Iris pigment epithelial cell (primary cell): ENCODE data around the gene SLC16A12.
"Not testable (repeated sequence)": the region's sequence is repeated elsewhere in the genome, so short reads cannot be mapped to it uniquely, and the experiment has no call there.

Experiments used
- DNase-seq: peaks from one replicate; pipeline ENCODE4 v3.0.0-alpha.2; 2011; ENCODE audit warnings: low read depth

The SLC16A12 gene

GRCh38 chr10:89470628-89471027, 64.8 kb downstream of the SLC16A12 start:
- peak; percentile 85 for DNase-seq

DNA sequence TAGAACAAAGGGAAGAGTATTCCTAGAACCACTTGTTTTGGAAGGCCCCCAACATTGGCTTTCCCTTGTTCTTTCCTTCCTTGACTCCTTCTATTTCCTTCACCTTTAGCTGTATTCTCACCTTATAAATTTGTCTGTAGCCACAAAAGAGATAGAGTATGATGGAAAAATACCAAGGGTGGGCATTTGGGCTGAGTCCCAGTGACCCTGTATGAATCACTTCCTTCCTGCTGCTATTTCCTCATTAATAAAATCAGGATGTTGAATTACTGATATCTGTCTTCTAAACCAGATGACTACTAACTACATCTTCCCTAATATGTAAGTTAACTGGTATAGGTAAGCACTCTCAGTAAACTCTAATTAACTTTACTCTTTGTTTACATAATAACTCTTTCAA, 65.9 kb downstream of the SLC16A12 start:
- DNase-seq: no peak

DNA sequence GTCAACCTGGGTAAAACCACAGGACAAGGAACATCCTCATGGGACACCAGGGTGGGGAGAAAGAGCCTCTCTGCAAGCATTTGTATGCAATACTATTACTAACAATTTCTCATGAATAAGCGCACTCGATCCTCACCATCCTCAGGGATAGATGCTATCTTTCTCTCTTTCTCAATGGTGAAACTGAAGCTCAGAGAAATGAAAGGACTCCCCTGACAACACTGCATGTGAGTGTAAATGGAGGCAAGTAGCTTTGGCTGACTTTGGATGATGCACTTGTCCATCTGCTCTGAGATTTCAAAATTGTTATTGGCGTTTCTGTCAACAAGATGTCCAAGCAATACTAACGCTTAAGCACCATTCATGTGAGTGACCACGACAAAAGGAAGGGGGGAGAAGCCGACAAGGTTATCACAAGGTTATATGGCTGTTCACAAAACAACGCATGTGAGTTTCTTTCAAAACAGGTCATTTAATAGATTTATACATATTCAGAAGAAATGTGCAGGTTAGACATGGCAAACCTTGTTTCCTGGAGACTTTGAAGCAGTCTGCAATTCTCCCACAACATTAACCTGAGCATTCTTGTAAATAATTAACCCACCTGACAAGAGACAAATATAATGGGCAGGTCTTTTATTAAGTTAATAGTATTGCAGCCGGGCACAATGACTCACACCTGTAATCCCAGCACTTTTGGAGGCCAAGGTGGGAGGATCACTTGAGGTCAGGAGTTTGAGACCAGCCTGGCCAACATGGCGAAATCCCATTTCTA, 67.0 kb downstream of the SLC16A12 start:
- DNase-seq: no peak

GRCh38 chr10:89466599-89467035, 68.8 kb downstream of the SLC16A12 start:
- DNase-seq: peak; percentile 74

GRCh38 chr10:89465196-89465595, 70.2 kb downstream of the SLC16A12 start:
- DNase-seq: no peak

DNA sequence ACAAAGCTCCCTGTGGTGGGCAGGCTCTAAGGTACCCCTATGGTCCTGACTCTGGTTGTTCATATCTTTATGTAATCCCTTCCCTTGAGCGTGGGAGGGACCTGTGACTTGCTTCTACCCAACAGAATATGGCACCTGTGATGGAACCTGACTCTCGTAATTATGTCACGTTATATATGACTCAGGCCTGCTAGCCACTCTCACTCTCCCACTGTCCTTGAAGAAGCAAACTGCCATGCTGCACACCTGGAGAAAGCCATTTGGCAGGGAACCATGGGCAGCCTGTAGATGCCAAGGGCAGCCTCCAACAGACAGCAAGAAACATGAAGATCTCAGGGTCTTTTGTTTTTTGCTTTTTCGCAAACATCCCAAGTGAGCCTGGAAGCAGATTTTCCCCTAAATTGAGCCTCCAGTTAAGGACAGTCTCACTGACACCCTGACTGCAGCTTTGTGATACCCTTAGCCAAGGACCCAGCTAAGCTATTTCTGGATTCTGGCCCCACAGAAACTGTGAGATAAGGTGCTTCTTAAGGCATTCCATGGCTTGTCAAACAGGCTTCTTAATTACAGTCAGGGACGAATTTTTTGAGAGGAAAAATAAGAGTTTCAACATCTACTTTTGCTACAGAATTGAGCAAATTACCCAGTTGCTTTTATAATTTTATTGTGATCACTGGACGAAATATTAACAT, 71.4 kb downstream of the SLC16A12 start:
- DNase-seq: no peak

DNA sequence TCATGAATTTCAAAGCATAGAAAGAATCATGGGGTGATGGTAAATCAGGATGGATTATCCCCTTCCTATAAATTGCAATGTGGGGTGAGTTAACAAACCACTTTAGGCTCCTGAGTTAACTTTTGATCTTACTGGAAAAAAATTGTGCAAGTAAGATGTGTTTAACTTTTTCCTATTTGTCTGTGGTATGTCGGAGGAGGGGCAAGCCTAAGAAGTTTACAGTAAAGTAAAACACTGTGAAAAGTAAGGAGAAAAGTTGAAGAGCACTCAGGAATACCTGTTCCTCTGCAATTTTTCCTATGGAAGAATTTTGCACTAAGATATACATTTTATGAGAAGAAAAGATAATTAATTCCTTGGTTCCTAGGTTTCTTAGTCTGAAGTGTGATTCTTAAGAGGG, 76.6 kb downstream of the SLC16A12 start:
- DNase-seq: peak; percentile 69

DNA sequence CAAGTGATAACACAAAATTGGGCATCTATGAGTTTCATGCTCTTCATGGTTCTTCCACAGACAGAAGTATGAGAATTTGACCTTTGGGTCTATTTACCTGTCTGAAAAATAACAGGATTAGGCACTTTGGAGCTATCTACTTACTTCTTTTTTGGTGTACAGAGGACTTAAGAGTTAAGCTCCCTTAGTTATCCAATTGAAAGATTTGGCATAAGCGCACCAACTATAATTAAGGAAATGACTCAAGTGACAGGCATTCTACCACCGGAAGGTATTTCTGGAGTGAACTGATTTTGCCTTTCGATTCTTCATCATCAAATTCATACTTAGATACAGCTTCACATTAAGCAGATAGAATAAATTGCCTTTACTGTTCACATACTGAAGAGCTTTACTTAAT, 77.1 kb downstream of the SLC16A12 start:
- peak; percentile 83 for DNase-seq

- DNase-seq: no peak
These were observed 80.6 kb downstream of the SLC16A12 start for GRCh38 chr10:89454561-89455347.

DNA sequence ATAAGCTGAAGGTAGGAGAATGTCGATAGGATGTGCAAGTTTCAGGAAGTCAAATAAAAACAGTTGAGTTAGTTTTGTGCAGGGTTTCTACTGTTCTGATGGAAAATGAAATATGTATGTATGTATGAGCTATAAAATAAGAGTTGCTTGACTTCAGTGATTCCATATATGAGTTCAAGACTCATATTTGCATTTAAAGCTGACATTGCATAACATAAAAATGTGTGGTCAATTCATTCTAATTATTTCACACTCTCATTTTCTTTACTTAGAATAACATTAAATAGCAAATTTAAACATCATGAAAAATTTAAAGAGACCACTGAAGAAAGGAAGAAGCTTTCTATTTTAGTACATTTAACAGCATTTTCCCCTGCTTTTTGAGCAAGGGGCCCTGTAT, 83.2 kb downstream of the SLC16A12 start:
- no peak for DNase-seq

- no peak for DNase-seq
These were observed 84.5 kb downstream of the SLC16A12 start for GRCh38 chr10:89450901-89451300.

DNA sequence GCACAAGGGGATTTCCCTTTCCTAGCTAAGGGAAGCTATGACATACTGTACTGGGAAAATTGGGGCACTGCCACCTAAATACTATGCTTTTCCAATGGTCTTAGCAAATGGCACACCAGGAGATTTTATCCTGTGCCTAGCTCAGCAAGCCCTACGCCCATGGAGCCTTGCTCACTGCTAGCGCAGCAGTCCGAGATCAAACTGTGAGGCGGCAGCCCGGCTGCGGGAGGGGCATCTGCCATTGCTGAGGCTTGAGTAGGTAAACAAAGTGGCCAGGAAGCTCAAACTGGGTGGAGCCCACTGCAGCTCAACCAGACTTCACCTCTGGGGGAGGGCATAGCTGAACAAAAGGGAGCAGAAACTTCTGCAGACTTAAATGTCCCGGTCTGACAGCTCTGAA, 90.6 kb downstream of the SLC16A12 start:
- not testable (repeated sequence) for DNase-seq

- DNase-seq: no peak
These were observed 93.1 kb downstream of the SLC16A12 start for GRCh38 chr10:89442289-89442688.

- DNase-seq: no peak
These were observed 95.0 kb downstream of the SLC16A12 start for GRCh38 chr10:89440226-89441009.

DNA sequence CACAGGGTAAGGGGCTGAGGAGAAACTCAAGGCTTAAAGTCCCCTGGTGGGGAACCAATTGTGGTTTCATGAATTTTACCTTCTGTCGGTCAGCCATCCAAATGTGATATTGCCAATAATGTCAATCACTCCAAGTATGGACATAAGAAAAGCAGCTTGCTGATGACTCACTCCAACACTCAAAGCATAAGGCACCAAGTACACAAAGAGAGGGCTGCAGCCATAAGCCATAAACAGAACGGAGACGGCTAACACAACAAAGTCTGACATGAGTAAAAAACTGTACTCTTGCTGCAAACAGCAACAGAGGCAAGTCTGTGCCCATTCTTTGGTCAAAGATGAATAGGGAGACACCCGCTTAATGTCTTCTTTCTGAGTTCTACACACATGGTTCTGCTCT, 96.9 kb downstream of the SLC16A12 start:
- DNase-seq: peak; percentile 52

- peak; percentile 85 for DNase-seq
These were observed 103.4 kb downstream of the SLC16A12 start for GRCh38 chr10:89431977-89432376.

DNA sequence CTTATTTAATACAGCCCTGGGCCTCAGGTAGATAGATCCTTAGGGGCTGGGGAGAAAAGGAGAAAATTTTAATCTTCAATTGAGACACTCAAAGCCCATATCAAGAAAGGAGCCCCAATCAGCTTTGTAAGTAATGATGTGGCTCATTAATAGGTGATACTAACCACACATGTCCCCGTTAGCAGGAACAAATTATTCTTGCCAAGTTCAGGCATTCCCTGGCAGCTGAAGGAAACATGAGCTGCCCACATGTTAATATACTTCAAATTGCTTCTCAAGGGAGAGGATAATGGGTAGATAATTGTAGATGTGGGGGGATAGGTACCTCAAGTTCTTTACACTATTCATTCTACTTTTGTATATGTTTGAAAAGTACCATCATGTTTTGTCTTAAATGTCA, 106.5 kb downstream of the SLC16A12 start:
- DNase-seq: peak; percentile 40

DNA sequence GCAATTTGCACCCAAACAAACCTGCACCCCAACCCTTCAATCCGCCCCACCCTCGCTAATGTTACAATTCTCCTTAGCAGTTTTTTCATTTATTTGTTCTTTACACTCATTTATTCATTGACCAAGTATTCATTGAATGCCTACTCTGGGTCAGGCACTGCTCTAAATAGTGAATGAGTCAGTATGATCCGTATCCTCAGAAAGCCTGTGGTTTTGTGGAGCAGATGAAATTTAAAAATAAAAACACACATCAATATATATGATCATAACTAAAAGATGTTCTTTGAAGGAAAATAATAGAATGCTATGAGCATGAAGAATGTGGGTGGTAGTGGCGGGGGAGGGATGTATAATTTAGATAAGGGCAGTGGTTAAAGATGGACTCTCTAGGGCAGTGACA, 107.8 kb downstream of the SLC16A12 start:
- DNase-seq: peak; percentile 91

GRCh38 chr10:89426230-89426868, 109.0 kb downstream of the SLC16A12 start:
- DNase-seq: peak; percentile 76

DNA sequence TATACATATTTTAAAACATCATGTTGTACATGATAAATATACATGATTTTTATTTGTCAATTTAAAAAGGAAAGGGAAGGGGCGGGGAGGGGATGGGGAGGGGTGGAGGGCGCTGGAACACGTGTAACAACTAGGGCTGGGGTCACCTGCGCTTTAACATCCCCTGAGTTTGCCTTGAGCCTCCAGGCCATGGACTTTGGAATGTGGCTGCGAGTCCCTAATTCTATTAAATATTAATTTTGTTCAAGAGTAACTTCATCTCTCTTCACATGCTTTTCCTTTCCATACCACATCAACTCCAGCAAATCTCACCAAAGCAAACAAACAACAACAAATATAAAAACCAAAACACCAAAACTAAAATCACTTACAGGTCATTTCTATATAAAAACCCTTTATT, 110.4 kb downstream of the SLC16A12 start:
- DNase-seq: no peak

DNA sequence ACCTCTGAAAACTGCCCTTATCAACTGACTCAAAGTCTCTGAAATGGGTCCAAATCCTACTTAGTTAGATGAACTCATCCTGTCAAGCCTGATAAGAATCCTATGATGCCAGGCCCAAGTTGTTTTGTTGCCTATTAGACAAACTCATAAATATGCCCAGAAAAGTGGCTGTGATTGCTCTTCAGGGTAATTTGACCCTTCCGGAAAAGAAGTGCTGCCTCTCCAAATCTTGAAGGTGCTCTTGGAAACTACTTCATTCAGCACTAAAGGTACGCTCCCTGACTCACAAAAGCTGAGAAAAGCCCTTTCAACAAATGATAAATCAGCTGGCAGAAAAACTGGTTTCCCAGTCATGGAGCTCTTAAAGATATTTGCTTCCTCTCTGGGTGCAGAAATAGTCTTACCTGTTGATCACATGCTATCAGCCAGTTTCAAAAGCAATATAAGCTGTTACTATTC, 114.3 kb downstream of the SLC16A12 start:
- DNase-seq: no peak
